Thoracic aorta (tissue), 2 donors: Measurements from ENCODE around the gene C17orf107. TPM values are rescaled to one million over a fixed set of nuclear protein-coding genes. Genes with fewer than 3 reads are reported as not detected.

Experiments
- ATAC-seq: fragments of 150-250 bp; one replicate; pipeline ENCODE4 v1.8.0; 2017; ENCODE audit warnings: low read depth; ENCODE audit not compliant: insufficient number of reproducible peaks, low FRiP score
- DNase-seq: peaks from one replicate; pipeline ENCODE4 v3.0.0-alpha.2; 2020; ENCODE audit warnings: low spot score
- H3K27ac ChIP-seq, 2 donors: fragments of 200-600 bp; sonication (generic); 1 replicate in 1 of 2; 2 replicates in 1 of 2; pipeline ENCODE4 v1.5.1; 2016; ENCODE audit warnings: mild to moderate bottlenecking in 2 of 2, moderate library complexity in 2 of 2
- H3K27me3 ChIP-seq: fragments of 200-600 bp; sonication (generic); replicated peaks from 2 replicates; pipeline ENCODE4 v1.6.0; 2016; ENCODE audit warnings: mild to moderate bottlenecking; ENCODE audit not compliant: insufficient read depth
- H3K36me3 ChIP-seq: fragments of 200-600 bp; sonication (generic); one replicate; pipeline ENCODE4 v1.5.1; 2016
- H3K4me1 ChIP-seq, 2 donors: fragments of 200-600 bp; sonication (generic); 1 replicate in 1 of 2; 2 replicates in 1 of 2; pipeline versions ENCODE4 v1.5.1 to v1.6.0; 2016; ENCODE audit warnings: low read depth in 2 of 2, mild to moderate bottlenecking in 1 of 2; ENCODE audit not compliant: control insufficient read depth in 1 of 2
- H3K4me3 ChIP-seq: fragments of 200-600 bp; sonication (generic); 2 replicates; pipeline ENCODE4 v1.5.1; 2016; ENCODE audit warnings: mild to moderate bottlenecking
- H3K9me3 ChIP-seq: fragments of 200-600 bp; sonication (generic); 2 replicates; pipeline ENCODE4 v1.5.1; 2016
- CTCF ChIP-seq: fragments of 200-600 bp; sonication (generic); IDR thresholded peaks from one replicate; pipeline ENCODE4 v1.5.1; 2019; ENCODE audit warnings: antibody characterized with exemption
- total RNA-seq, 2 donors: library from RNA; depleted of rRNA; stranded (reverse); fragments of >200 nt; gene quantifications; one replicate each; pipeline versions ENCODE4 v1.1.0 to v1.2.3, GENCODE V29; 2016

Gene C17orf107
- total RNA-seq, 2 donors from 2014 or later: 1.9 to 5.6 TPM

GRCh38 chr17:4944163-4944553 lies 44.8 kb downstream of the C17orf107 start:
- Histone ChIP-seq H3K27ac (peak overlapping the region; percentile 73 to 97), H3K36me3 (peaks cover 6% of the 10 kb centered on the region)

GRCh38 chr17:4944554-4945175 lies 45.3 kb downstream of the C17orf107 start:
- H3K27ac ChIP-seq: peak overlapping the region; percentile 73 to 97
- peaks cover 6% of the 10 kb centered on the region for H3K36me3 ChIP-seq
- H3K9me3 ChIP-seq: no peaks in the 10 kb centered on the region
- no peaks in the 10 kb centered on the region for H3K27me3 ChIP-seq
- no peak for TF ChIP-seq CTCF
- DNase-seq (no peak), ATAC-seq (no peak)
- peaks cover 30 to 60% of the 10 kb centered on the region in 2 donors for H3K4me1 ChIP-seq
- peak overlapping the region; percentile 76 for H3K4me3 ChIP-seq

More at GRCh38 chr17:4944163-4944553, 44.8 kb downstream of the C17orf107 start:
- H3K27me3 ChIP-seq: no peaks in the 10 kb centered on the region
- TF ChIP-seq CTCF: no peak
- H3K9me3 ChIP-seq: no peaks in the 10 kb centered on the region
- ATAC-seq (no peak), DNase-seq (no peak)
- peaks cover 30 to 62% of the 10 kb centered on the region in 2 donors for H3K4me1 ChIP-seq
- no peak overlapping the region for H3K4me3 ChIP-seq

- no peaks in the 10 kb centered on the region for H3K27me3 ChIP-seq
- peak; percentile 50 for ATAC-seq
- H3K27ac ChIP-seq: peak overlapping the region; percentile 73 to 97
- TF ChIP-seq CTCF: no peak
- H3K9me3 ChIP-seq: no peaks in the 10 kb centered on the region
- H3K36me3 ChIP-seq: peaks cover 6% of the 10 kb centered on the region
- DNase-seq: no peak
- H3K4me1 ChIP-seq: peaks cover 30 to 62% of the 10 kb centered on the region in 2 donors
- peak overlapping the region; percentile 76 for H3K4me3 ChIP-seq
Measured at GRCh38 chr17:4945176-4945943, 46.0 kb downstream of the C17orf107 start.

GRCh38 chr17:4945944-4946280 lies 46.6 kb downstream of the C17orf107 start:
- Histone ChIP-seq H3K27me3 (no peaks in the 10 kb centered on the region), H3K36me3 (peaks cover 6% of the 10 kb centered on the region), H3K4me1 (peaks cover 30 to 65% of the 10 kb centered on the region in 2 donors), H3K9me3 (no peaks in the 10 kb centered on the region), H3K27ac (peak overlapping the region; percentile 93 to 97), H3K4me3 (peak overlapping the region; percentile 76)
- DNase-seq (no peak), ATAC-seq (no peak)
- TF ChIP-seq CTCF: no peak

GRCh38 chr17:4946312-4946976 lies 47.1 kb downstream of the C17orf107 start:
- ATAC-seq (no peak), DNase-seq (no peak)
- Histone ChIP-seq H3K27me3 (no peaks in the 10 kb centered on the region), H3K4me3 (peak overlapping the region; percentile 76), H3K4me1 (peaks cover 25 to 65% of the 10 kb centered on the region in 2 donors), H3K36me3 (peaks cover 6% of the 10 kb centered on the region), H3K9me3 (no peaks in the 10 kb centered on the region), H3K27ac (peak overlapping the region; percentile 93 to 97)
- no peak for TF ChIP-seq CTCF
